Chondrocyte (in vitro differentiated cells): ENCODE data around the gene TAS2R7. TPM values are rescaled to one million over a fixed set of nuclear protein-coding genes. Genes with fewer than 3 reads are reported as not detected.
"Not testable (repeated sequence)": the region's sequence is repeated elsewhere in the genome, so short reads cannot be mapped to it uniquely, and the experiment has no call there.

ENCODE experiments used
- DNase-seq: peaks from one replicate; pipeline ENCODE4 v3.0.0; 2021; ENCODE audit warnings: mixed read lengths, low spot score
- H3K27ac Mint-ChIP-seq: one replicate; pipeline ENCODE4 v1.8.0; 2021; ENCODE audit warnings: mild to moderate bottlenecking, moderate library complexity, mixed read lengths; ENCODE audit not compliant: unreplicated experiment
- H3K27me3 Mint-ChIP-seq: 2 replicates; pipeline ENCODE4 v1.8.0; 2021; ENCODE audit warnings: low read depth, mixed read lengths
- H3K36me3 Mint-ChIP-seq: 2 replicates; pipeline ENCODE4 v1.8.0; 2021; ENCODE audit warnings: low read depth, mixed read lengths
- H3K4me1 Mint-ChIP-seq: 2 replicates; pipeline ENCODE4 v1.8.0; 2021; ENCODE audit warnings: low read depth, mild to moderate bottlenecking, mixed read lengths
- H3K4me3 Mint-ChIP-seq: one replicate; pipeline ENCODE4 v1.8.0; 2021; ENCODE audit warnings: mild to moderate bottlenecking, moderate library complexity, mixed read lengths; ENCODE audit not compliant: unreplicated experiment
- H3K9me3 Mint-ChIP-seq: 2 replicates; pipeline ENCODE4 v1.8.0; 2021; ENCODE audit warnings: low read depth, mixed read lengths
- total RNA-seq: library from RNA; stranded (reverse); gene quantifications from 3 replicates; pipeline ENCODE4 v1.2.1, GENCODE V29; 2021
- TF ChIP-seq, protein P1 (sequence below): fragments of 200-600 bp; sonication (generic); IDR thresholded peaks from 2 replicates; pipeline ENCODE4 v1.5.0; 2021; ENCODE audit warnings: antibody characterized with exemption, mild to moderate bottlenecking, moderate library complexity

TAS2R7 gene
- total RNA-seq, 1 donor from 2014 or later: not detected

DNA sequence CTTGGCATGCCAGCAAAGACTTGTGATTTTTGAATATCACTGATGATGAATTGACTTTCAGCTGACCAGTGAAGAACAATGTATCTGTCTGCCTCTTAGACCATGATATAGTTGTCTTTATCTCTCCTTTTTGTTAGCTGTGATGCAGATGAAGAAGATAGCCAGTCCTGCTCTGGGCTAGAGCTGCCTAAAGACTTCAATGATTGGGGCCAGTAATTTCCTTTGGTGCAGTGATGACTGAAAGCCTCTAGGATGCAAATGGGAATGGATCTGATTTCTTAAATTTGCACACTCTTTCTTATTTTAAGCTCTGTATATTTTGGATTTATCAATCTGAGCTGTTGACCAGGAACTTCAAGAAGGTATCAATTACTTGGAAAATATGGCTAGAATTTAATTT lies 7.6 kb upstream of the TAS2R7 start, which contains the start of gene TAS2R9:
Gene TAS2R9, minus strand, starts transcription at position 101 of the 400 bp plus-strand sequence. Its CDS starts 93 bp downstream, at position 8.
- TF ChIP-seq, protein P1, sequence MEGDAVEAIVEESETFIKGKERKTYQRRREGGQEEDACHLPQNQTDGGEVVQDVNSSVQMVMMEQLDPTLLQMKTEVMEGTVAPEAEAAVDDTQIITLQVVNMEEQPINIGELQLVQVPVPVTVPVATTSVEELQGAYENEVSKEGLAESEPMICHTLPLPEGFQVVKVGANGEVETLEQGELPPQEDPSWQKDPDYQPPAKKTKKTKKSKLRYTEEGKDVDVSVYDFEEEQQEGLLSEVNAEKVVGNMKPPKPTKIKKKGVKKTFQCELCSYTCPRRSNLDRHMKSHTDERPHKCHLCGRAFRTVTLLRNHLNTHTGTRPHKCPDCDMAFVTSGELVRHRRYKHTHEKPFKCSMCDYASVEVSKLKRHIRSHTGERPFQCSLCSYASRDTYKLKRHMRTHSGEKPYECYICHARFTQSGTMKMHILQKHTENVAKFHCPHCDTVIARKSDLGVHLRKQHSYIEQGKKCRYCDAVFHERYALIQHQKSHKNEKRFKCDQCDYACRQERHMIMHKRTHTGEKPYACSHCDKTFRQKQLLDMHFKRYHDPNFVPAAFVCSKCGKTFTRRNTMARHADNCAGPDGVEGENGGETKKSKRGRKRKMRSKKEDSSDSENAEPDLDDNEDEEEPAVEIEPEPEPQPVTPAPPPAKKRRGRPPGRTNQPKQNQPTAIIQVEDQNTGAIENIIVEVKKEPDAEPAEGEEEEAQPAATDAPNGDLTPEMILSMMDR: no peak
- H3K4me3 Mint-ChIP-seq: no peak within 1 kb of the TSS
- no peak within 1 kb of the TSS for H3K27ac Mint-ChIP-seq
- peaks cover 7% of the 10 kb centered on the region for H3K27me3 Mint-ChIP-seq
- no peaks in the 10 kb centered on the region for H3K36me3 Mint-ChIP-seq
- DNase-seq: no peak
- no peaks in the 10 kb centered on the region for H3K9me3 Mint-ChIP-seq
- no peaks in the 10 kb centered on the region for H3K4me1 Mint-ChIP-seq

GRCh38 chr12:10807186-10807585 lies 4.8 kb upstream of the TAS2R7 start, which contains the start of gene TAS2R8:
TAS2R8 (minus strand) TSS chr12:10807286; CDS start chr12:10806980, 306 bp downstream.
- TF ChIP-seq, protein P1: no peak
- H3K9me3 Mint-ChIP-seq: no peaks in the 10 kb centered on the region
- H3K4me3 Mint-ChIP-seq: no peak within 1 kb of the TSS
- H3K27ac Mint-ChIP-seq: no peak within 1 kb of the TSS
- H3K36me3 Mint-ChIP-seq: no peaks in the 10 kb centered on the region
- peaks cover 11% of the 10 kb centered on the region for H3K27me3 Mint-ChIP-seq
- no peaks in the 10 kb centered on the region for H3K4me1 Mint-ChIP-seq
- DNase-seq: no peak

DNA sequence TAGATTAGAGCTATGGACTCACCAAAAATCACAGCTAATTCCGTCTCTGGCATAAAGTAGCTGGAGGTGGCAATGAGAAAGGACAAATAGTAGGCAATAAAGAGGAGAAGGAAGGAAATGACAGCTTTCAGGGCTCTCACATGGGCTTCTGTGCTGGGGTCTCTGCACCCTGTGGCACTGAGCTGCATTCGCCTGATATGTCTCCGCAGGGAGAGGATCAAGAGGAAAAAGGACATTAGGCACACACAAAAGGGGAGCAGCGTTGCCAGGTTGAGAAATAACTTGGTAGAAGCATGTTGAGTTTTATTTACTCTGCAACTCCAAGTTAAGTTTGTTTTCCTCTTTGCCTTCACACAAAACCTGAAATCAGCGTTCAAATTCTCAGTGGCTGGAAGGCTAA lies 686 bp downstream of the TAS2R7 start:
- TF ChIP-seq, protein P1: no peak
- DNase-seq: no peak
- H3K4me3 Mint-ChIP-seq: no peak overlapping the region
- H3K27me3 Mint-ChIP-seq: peaks cover 38% of the 10 kb centered on the region
- no peaks in the 10 kb centered on the region for H3K4me1 Mint-ChIP-seq
- no peaks in the 10 kb centered on the region for H3K36me3 Mint-ChIP-seq
- no peaks in the 10 kb centered on the region for H3K9me3 Mint-ChIP-seq
- no peak overlapping the region for H3K27ac Mint-ChIP-seq

DNA sequence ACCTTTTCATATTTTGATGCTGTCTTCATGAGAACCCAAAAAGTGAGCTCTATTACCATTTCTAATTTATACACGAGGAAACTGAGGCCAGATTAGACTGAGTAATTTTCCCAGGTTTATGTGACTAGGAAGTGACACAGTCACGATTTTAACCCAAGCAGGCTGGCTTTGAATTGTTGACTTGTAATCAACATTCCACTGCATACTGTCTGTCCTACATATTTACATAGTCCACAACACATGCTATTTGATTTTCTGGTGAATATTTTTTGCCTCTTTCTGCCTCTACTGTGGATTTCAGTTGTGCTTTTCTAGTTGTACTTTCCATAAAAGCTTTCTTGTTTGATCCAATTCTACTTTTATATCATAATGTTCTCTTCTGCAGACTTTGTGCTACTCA lies 8.2 kb downstream of the TAS2R7 start:
- H3K9me3 Mint-ChIP-seq: no peaks in the 10 kb centered on the region
- H3K27ac Mint-ChIP-seq: no peak overlapping the region
- DNase-seq: no peak
- no peaks in the 10 kb centered on the region for H3K36me3 Mint-ChIP-seq
- no peak overlapping the region for H3K4me3 Mint-ChIP-seq
- no peaks in the 10 kb centered on the region for H3K4me1 Mint-ChIP-seq
- peaks cover 25% of the 10 kb centered on the region for H3K27me3 Mint-ChIP-seq
- TF ChIP-seq, protein P1: no peak

GRCh38 chr12:10791769-10792168 lies 10.7 kb downstream of the TAS2R7 start:
- not testable (repeated sequence) for H3K9me3 Mint-ChIP-seq, DNase-seq, H3K4me3 Mint-ChIP-seq, H3K4me1 Mint-ChIP-seq, H3K36me3 Mint-ChIP-seq, H3K27ac Mint-ChIP-seq
- H3K27me3 Mint-ChIP-seq: peaks cover 18% of the 10 kb centered on the region

DNA sequence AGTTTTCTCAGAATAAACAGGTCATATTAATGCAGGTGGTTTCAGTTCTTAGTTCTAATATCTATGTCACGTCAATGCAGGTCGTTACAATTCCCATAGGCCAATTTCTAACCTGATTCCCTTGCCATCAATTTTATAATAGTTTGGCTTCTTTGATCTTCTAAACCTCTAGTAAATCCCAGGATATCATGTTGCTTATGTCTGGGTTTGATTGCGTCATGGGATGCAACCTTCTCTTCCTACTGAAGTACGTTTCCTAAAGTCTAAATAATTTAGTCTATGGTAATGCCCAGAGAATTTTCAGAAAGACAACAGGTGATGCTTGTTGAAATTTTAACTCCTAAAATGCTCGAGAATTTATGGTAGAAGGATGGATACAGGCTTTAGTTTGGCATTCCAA lies 19.2 kb downstream of the TAS2R7 start:
- Mint-ChIP-seq H3K36me3 (no peaks in the 10 kb centered on the region), H3K27me3 (peaks cover 18% of the 10 kb centered on the region), H3K27ac (no peak overlapping the region), H3K4me3 (no peak overlapping the region), H3K9me3 (no peaks in the 10 kb centered on the region), H3K4me1 (no peaks in the 10 kb centered on the region)
- TF ChIP-seq, protein P1: no peak
- DNase-seq: no peak
